Stomach (tissue), 4 donors: ENCODE measurements around the gene YIPF5.

Experiments
- CTCF ChIP-seq, 7 experiments: fragments of 450-650 bp in 4 of 7; fragments of 200-600 bp in 3 of 7; sonication (generic) in 3 of 7; IDR thresholded peaks; one replicate each; pipeline ENCODE4 v1.5.1; 2016 to 2019; ENCODE audit warnings: antibody characterized with exemption in 7 of 7, control low read depth in 2 of 7, mild to moderate bottlenecking in 1 of 7
- POLR2AphosphoS5 ChIP-seq, 3 donors: sonication (generic); formaldehyde crosslinking; IDR thresholded peaks; one replicate each; pipeline ENCODE4 v1.6.1; 2016; ENCODE audit warnings: antibody characterized with exemption in 3 of 3

GRCh38 chr5:144133050-144133633 lies 37.3 kb downstream of the YIPF5 start:
- TF ChIP-seq POLR2AphosphoS5 (IDR thresholded peaks at IDR 0.05): no peak
- TF ChIP-seq CTCF (IDR thresholded peaks at IDR 0.05): no peak
